Stimulated activated naive CD8-positive, alpha-beta T cell treated with anti-CD3 and anti-CD28 coated beads, Interleukin-15, Interleukin-2, amounts not matched to agents 100 U/mL and 50 U/mL, for 24 hours (primary cell): ENCODE data around the gene KNDC1.
"Not testable (repeated sequence)": the region's sequence is repeated elsewhere in the genome, so short reads cannot be mapped to it uniquely, and the experiment has no call there.

Experiments
- ATAC-seq: fragments of 150-1000 bp; cut with Tn5 transposase; one replicate; pipeline ENCODE4 v1.10.0; 2021
- DNase-seq: peaks from one replicate; pipeline ENCODE4 v3.0.0; 2021

KNDC1 gene

GRCh38 chr10:133141144-133141957 is 18.7 kb upstream of the KNDC1 start:
- DNase-seq: no peak
- no peak for ATAC-seq

GRCh38 chr10:133141958-133142340 is 18.1 kb upstream of the KNDC1 start:
- no peak for ATAC-seq
- DNase-seq: no peak

GRCh38 chr10:133142523-133143199 is 17.4 kb upstream of the KNDC1 start:
- ATAC-seq (no peak), DNase-seq (no peak)

GRCh38 chr10:133143200-133143533 is 16.9 kb upstream of the KNDC1 start:
- ATAC-seq: no peak
- no peak for DNase-seq

- no peak for DNase-seq
- ATAC-seq: no peak
Measured at GRCh38 chr10:133143546-133143945, 16.5 kb upstream of the KNDC1 start.

- no peak for ATAC-seq
- DNase-seq: no peak
Measured at GRCh38 chr10:133144771-133145170, 15.2 kb upstream of the KNDC1 start.

GRCh38 chr10:133150226-133150625 is 9.8 kb upstream of the KNDC1 start:
- ATAC-seq (no peak), DNase-seq (no peak)

GRCh38 chr10:133150656-133151055 is 9.4 kb upstream of the KNDC1 start:
- ATAC-seq (no peak), DNase-seq (no peak)

- not testable (repeated sequence) for ATAC-seq, DNase-seq
Measured at GRCh38 chr10:133151071-133151470, 8.9 kb upstream of the KNDC1 start.

- DNase-seq (no peak), ATAC-seq (no peak)
Measured at GRCh38 chr10:133151543-133151972, 8.5 kb upstream of the KNDC1 start.

- no peak for ATAC-seq
Measured at GRCh38 chr10:133154411-133154810, 5.6 kb upstream of the KNDC1 start.

GRCh38 chr10:133154996-133155778 is 4.8 kb upstream of the KNDC1 start:
- no peak for ATAC-seq
- no peak for DNase-seq

More at GRCh38 chr10:133154411-133154810, 5.6 kb upstream of the KNDC1 start:
- DNase-seq: no peak

GRCh38 chr10:133156674-133157579 is 3.1 kb upstream of the KNDC1 start:
- ATAC-seq: no peak
- no peak for DNase-seq

GRCh38 chr10:133157662-133158436 is 2.2 kb upstream of the KNDC1 start:
- ATAC-seq (no peak), DNase-seq (no peak)

GRCh38 chr10:133158437-133158755 is 1.6 kb upstream of the KNDC1 start:
- ATAC-seq (no peak), DNase-seq (no peak)

GRCh38 chr10:133158756-133159610 is 1.0 kb upstream of the KNDC1 start:
- no peak for DNase-seq
- no peak for ATAC-seq

GRCh38 chr10:133159611-133159949 is 439 bp upstream of the KNDC1 start:
- no peak for DNase-seq
- ATAC-seq: no peak

- no peak for DNase-seq
- ATAC-seq: no peak
Measured at GRCh38 chr10:133160826-133161471, 930 bp downstream of the KNDC1 start.

- DNase-seq: no peak
- ATAC-seq: no peak
Measured at GRCh38 chr10:133161486-133162109, 1.6 kb downstream of the KNDC1 start.
